ENCODE results near the gene URB2.

DNA sequence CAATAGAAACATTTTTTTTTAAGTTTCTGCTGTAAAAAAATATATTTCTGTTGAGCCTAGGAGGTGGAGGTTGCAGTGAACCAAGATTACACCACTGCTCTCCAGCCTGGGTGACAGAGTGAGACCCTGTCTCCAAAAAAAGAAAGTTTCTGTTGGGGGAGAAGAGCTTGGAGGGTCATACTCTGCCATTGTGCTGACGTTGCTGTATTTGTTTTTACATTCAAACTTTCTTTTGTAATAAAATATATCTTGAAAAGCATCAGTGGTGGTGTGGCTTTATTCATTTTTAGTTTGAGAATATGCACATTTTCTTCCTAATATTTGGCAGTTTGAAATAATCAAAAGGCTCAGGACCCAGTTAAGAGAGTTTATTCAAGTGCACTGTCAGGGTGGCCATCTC, 64.6 kb downstream of the URB2 start:
- TF ChIP-seq POLR2A (IDR thresholded peaks at IDR 0.05): no peak
- TF ChIP-seq, protein P1, sequence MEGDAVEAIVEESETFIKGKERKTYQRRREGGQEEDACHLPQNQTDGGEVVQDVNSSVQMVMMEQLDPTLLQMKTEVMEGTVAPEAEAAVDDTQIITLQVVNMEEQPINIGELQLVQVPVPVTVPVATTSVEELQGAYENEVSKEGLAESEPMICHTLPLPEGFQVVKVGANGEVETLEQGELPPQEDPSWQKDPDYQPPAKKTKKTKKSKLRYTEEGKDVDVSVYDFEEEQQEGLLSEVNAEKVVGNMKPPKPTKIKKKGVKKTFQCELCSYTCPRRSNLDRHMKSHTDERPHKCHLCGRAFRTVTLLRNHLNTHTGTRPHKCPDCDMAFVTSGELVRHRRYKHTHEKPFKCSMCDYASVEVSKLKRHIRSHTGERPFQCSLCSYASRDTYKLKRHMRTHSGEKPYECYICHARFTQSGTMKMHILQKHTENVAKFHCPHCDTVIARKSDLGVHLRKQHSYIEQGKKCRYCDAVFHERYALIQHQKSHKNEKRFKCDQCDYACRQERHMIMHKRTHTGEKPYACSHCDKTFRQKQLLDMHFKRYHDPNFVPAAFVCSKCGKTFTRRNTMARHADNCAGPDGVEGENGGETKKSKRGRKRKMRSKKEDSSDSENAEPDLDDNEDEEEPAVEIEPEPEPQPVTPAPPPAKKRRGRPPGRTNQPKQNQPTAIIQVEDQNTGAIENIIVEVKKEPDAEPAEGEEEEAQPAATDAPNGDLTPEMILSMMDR (IDR thresholded peaks at IDR 0.05): no peak
